ENCODE measurements around the gene PJA2. TPM values are rescaled to one million over a fixed set of nuclear protein-coding genes. Genes with fewer than 3 reads are reported as not detected.

Gene PJA2
- total and polyA plus RNA-seq, 9 of the 15 experiments (the other 6 are each of a cell fraction or from before 2014, with no cell fraction given): 25.1 to 82.1 (median 50.1) TPM

DNA sequence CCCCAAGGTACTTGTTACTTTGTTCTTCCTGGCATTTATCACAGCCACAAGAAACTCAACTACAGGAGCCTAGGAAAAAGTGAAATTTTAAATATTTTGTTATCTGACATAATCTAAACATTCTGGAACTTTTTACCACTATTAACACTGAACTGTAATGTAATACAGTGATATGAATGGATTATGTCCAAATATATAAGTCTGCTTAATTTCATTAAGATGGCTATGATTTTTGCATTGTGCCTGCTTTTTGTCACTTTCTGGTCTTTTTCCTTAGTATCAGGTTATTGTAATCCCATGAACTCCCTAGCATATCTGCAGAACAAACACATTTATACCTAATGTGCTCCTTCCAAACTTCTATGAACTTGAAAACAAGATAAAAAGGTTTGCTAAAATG lies 35.8 kb downstream of the PJA2 start:
- intact Hi-C loops (cut with micrococcal nuclease) (no loop called here), in situ Hi-C loops (cut with MboI) (no loop called here)
- Histone ChIP-seq H3K9me3 (replicated peaks; ENCODE audit: control insufficient read depth, insufficient read depth, low read depth, low read length) (no peaks in the 10 kb centered on the region), H2AFZ (ENCODE audit: low read depth, low read length) (no peak overlapping the region), H3K9me1 (ENCODE audit: control insufficient read depth, insufficient read depth, low read length) (no peaks in the 10 kb centered on the region), H3K4me1 (replicated peaks in 1 of 2; ENCODE audit: control insufficient read depth in 2 of 2, insufficient read depth in 2 of 2, low read length in 2 of 2) (no peaks in the 10 kb centered on the region), H3K36me3 (ENCODE audit: control insufficient read depth, insufficient read depth, low read length) (peaks cover 44% of the 10 kb centered on the region), H3K79me2 (ENCODE audit: control insufficient read depth, insufficient read depth, low read length) (peaks cover 39% of the 10 kb centered on the region; the same call in 2 of the 3 replicates), H3K27ac (ENCODE audit: extremely low read depth, low read depth, low read length) (no peak overlapping the region), H3K27me3 (ENCODE audit: control insufficient read depth in 2 of 2, insufficient read depth in 2 of 2, low read length in 2 of 2) (no peaks in the 10 kb centered on the region), H3K9ac (ENCODE audit: insufficient read depth in 1 of 2, low read depth in 2 of 2, low read length in 2 of 2) (no peak overlapping the region), H3K4me2 (ENCODE audit: insufficient read depth, low read length) (no peak overlapping the region), H4K20me1 (replicated peaks; ENCODE audit: control insufficient read depth, insufficient read depth, low read length) (no peaks in the 10 kb centered on the region), H3K4me3 (no peak overlapping the region)
- DNase-seq (ENCODE audit: extremely low read depth in 1 of 4, low spot score in 3 of 4): no peak
- no TSS peak for BruUV-seq (replicated peaks)
- ATAC-seq: no peak
- no peak for TF ChIP-seq WHSC1 (IDR thresholded peaks at IDR 0.05; ENCODE audit: low read length)
- no peak for TF ChIP-seq EGR1 (conservative IDR thresholded peaks at IDR 0.05)
- no peak for TF ChIP-seq POLR2AphosphoS2 (IDR thresholded peaks at IDR 0.05; ENCODE audit: low read length)
- no peak for TF ChIP-seq LCOR (CRISPR knock-in tag; IDR thresholded peaks at IDR 0.05)
- no peak for TF ChIP-seq BDP1 (IDR thresholded peaks at IDR 0.05; ENCODE audit: insufficient read depth, insufficient read length)
- no peak for TF ChIP-seq GATAD2B (IDR thresholded peaks at IDR 0.05; ENCODE audit: borderline replicate concordance)
- TF ChIP-seq CBX3 (IDR thresholded peaks at IDR 0.05; ENCODE audit: borderline replicate concordance in 1 of 2, low read length in 2 of 2): no peak
- ChIA-PET CTCF (ENCODE audit: low intra/inter-chr PET ratio) (no interaction called here), POLR2A (interaction anchor here (0.7 kb wide), 1 partner anchor 11 kb away, joined by 4 read pairs; no protein-coding TSS in a partner anchor)
- FAIRE-seq: no peak

DNA sequence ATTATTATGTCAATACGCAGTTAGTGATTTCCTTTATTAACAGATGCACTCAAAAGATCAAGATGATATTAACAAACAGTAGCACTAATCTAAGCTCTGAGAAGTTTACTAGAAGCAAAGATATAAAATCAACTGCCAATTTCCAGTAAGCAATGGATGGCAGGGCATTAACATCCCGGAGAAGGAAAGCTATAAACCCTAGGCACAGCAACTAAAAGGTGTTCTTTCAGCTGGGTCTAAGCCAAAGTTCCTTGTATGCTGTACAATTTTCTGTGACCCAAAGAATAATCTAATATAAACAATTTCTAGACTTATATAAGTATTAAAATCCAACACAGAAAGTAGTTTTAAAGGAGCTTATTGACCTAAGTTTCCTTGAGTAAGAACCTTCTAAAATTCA lies 39.4 kb downstream of the PJA2 start:
- peaks cover 33% of the 10 kb centered on the region; the same call in 2 of the 3 replicates for H3K79me2 ChIP-seq (ENCODE audit: control insufficient read depth, insufficient read depth, low read length)
- no peak for DNase-seq (ENCODE audit: extremely low read depth in 1 of 4, low spot score in 3 of 4)
- no peak overlapping the region for H3K4me2 ChIP-seq (ENCODE audit: insufficient read depth, low read length)
- ChIA-PET POLR2A (interaction anchor here (1.1 to 1.4 kb wide), 2 partner anchors 15 to 18 kb away, joined by 3 to 4 read pairs; no protein-coding TSS in a partner anchor), CTCF (ENCODE audit: low intra/inter-chr PET ratio) (no interaction called here)
- intact Hi-C loops (cut with micrococcal nuclease) (no loop called here), in situ Hi-C loops (cut with MboI) (no loop called here)
- no peak overlapping the region for H3K9ac ChIP-seq (ENCODE audit: insufficient read depth in 1 of 2, low read depth in 2 of 2, low read length in 2 of 2)
- TF ChIP-seq, protein P1, sequence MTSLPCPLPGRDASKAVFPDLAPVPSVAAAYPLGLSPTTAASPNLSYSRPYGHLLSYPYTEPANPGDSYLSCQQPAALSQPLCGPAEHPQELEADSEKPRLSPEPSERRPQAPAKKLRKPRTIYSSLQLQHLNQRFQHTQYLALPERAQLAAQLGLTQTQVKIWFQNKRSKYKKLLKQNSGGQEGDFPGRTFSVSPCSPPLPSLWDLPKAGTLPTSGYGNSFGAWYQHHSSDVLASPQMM (CRISPR knock-in tag; IDR thresholded peaks at IDR 0.05): no peak
- TF ChIP-seq POLR2G (IDR thresholded peaks at IDR 0.05; ENCODE audit: low read depth, low read length) (no peak), KLF10 (CRISPR knock-in tag; IDR thresholded peaks at IDR 0.05) (no peak)
- no peaks in the 10 kb centered on the region for H3K27me3 ChIP-seq (ENCODE audit: control insufficient read depth in 2 of 2, insufficient read depth in 2 of 2, low read length in 2 of 2)
- peaks cover 55% of the 10 kb centered on the region; the same call in 2 of the 3 replicates for H3K36me3 ChIP-seq (ENCODE audit: control insufficient read depth, insufficient read depth, low read length)
- no peak for ATAC-seq
- no peak overlapping the region for H2AFZ ChIP-seq (ENCODE audit: low read depth, low read length)
- H4K20me1 ChIP-seq (replicated peaks; ENCODE audit: control insufficient read depth, insufficient read depth, low read length): no peaks in the 10 kb centered on the region
- no peak overlapping the region for H3K27ac ChIP-seq (ENCODE audit: extremely low read depth, low read depth, low read length)
- no peaks in the 10 kb centered on the region for H3K4me1 ChIP-seq (replicated peaks in 1 of 2; ENCODE audit: control insufficient read depth in 2 of 2, insufficient read depth in 2 of 2, low read length in 2 of 2)
- no peak for FAIRE-seq
- no peaks in the 10 kb centered on the region for H3K9me1 ChIP-seq (ENCODE audit: control insufficient read depth, insufficient read depth, low read length)
- no peak overlapping the region for H3K4me3 ChIP-seq
- no TSS peak for BruUV-seq (replicated peaks)
- no peaks in the 10 kb centered on the region for H3K9me3 ChIP-seq (replicated peaks; ENCODE audit: control insufficient read depth, insufficient read depth, low read depth, low read length)
- 100% methylated on average over 2 of the region's 2 CpGs for WGBS (ENCODE audit: insufficient coverage, low coverage, missing lambda C conversion rate)
